HG02870 (cell line): ENCODE data around the gene PLEKHM2.

ENCODE experiments used
- ATAC-seq: cut with Tn5 transposase; IDR thresholded peaks from one replicate; pipeline ENCODE4 v1.9.1; 2021; ENCODE audit warnings: mild to moderate bottlenecking, moderate library complexity; ENCODE audit not compliant: unreplicated experiment

PLEKHM2 gene

GRCh38 chr1:15757016-15757543 is 73.0 kb downstream of the PLEKHM2 start:
- no peak for ATAC-seq

- ATAC-seq = no peak
Observed at GRCh38 chr1:15757575-15758342, 73.6 kb downstream of the PLEKHM2 start.

- ATAC-seq = no peak
Observed at GRCh38 chr1:15758343-15758931, 74.3 kb downstream of the PLEKHM2 start, which contains the start of gene FBLIM1. Gene FBLIM1, plus strand, starts transcription at chr1:15758795. Its CDS starts 6,189 bp downstream, at chr1:15764984.

GRCh38 chr1:15758953-15759661 is 75.0 kb downstream of the PLEKHM2 start:
- no peak for ATAC-seq

- ATAC-seq = no peak
Observed at GRCh38 chr1:15760520-15761211, 76.5 kb downstream of the PLEKHM2 start.

GRCh38 chr1:15761366-15762128 is 77.4 kb downstream of the PLEKHM2 start:
- ATAC-seq = no peak

GRCh38 chr1:15762546-15762945 is 78.4 kb downstream of the PLEKHM2 start:
- ATAC-seq = no peak

GRCh38 chr1:15764269-15764764 is 80.2 kb downstream of the PLEKHM2 start:
- no peak for ATAC-seq

- no peak for ATAC-seq
Observed at GRCh38 chr1:15764890-15765289, 80.8 kb downstream of the PLEKHM2 start.

GRCh38 chr1:15765495-15766194 is 81.5 kb downstream of the PLEKHM2 start:
- ATAC-seq = no peak

- no peak for ATAC-seq
Observed at GRCh38 chr1:15767941-15768340, 83.8 kb downstream of the PLEKHM2 start.

GRCh38 chr1:15768388-15768787 is 84.3 kb downstream of the PLEKHM2 start:
- no peak for ATAC-seq

- no peak for ATAC-seq
Observed at GRCh38 chr1:15770313-15770962, 86.3 kb downstream of the PLEKHM2 start.

GRCh38 chr1:15771836-15772515 is 87.9 kb downstream of the PLEKHM2 start:
- ATAC-seq = no peak

GRCh38 chr1:15775706-15776105 is 91.6 kb downstream of the PLEKHM2 start:
- no peak for ATAC-seq

GRCh38 chr1:15777909-15778707 is 94.0 kb downstream of the PLEKHM2 start:
- no peak for ATAC-seq
